ENCODE results near the gene CHST11.

CHST11 gene

GRCh38 chr12:104654665-104655609 lies 198.2 kb downstream of the CHST11 start:
- no peak for DNase-seq (ENCODE audit: low read depth)

- no peak for DNase-seq (ENCODE audit: low read depth)
These were observed 199.6 kb downstream of the CHST11 start for GRCh38 chr12:104656383-104656782.

GRCh38 chr12:104656921-104657320 lies 200.2 kb downstream of the CHST11 start:
- no peak for DNase-seq (ENCODE audit: low read depth)

- DNase-seq (ENCODE audit: low read depth) = no peak
These were observed 201.2 kb downstream of the CHST11 start for GRCh38 chr12:104657726-104658484.

- no peak for DNase-seq (ENCODE audit: low read depth)
These were observed 202.3 kb downstream of the CHST11 start for GRCh38 chr12:104659058-104659457.

- DNase-seq (ENCODE audit: low read depth) = no peak
These were observed 205.5 kb downstream of the CHST11 start for GRCh38 chr12:104662203-104662602.

- DNase-seq (ENCODE audit: low read depth) = no peak
These were observed 206.2 kb downstream of the CHST11 start for GRCh38 chr12:104662908-104663307.

- DNase-seq (ENCODE audit: low read depth) = no peak
These were observed 207.6 kb downstream of the CHST11 start for GRCh38 chr12:104664351-104664750.

GRCh38 chr12:104665296-104665695 lies 208.5 kb downstream of the CHST11 start:
- DNase-seq (ENCODE audit: low read depth) = no peak

- DNase-seq (ENCODE audit: low read depth) = no peak
These were observed 210.4 kb downstream of the CHST11 start for GRCh38 chr12:104667139-104667538.

GRCh38 chr12:104668274-104668718 lies 211.5 kb downstream of the CHST11 start:
- no peak for DNase-seq (ENCODE audit: low read depth)

GRCh38 chr12:104669089-104669721 lies 212.5 kb downstream of the CHST11 start:
- DNase-seq (ENCODE audit: low read depth) = no peak

GRCh38 chr12:104669851-104670337 lies 213.1 kb downstream of the CHST11 start:
- no peak for DNase-seq (ENCODE audit: low read depth)

- no peak for DNase-seq (ENCODE audit: low read depth)
These were observed 214.0 kb downstream of the CHST11 start for GRCh38 chr12:104670439-104671408.

- DNase-seq (ENCODE audit: low read depth) = peak; percentile 95
These were observed 214.8 kb downstream of the CHST11 start for GRCh38 chr12:104671409-104672095.

GRCh38 chr12:104672096-104672445 lies 215.3 kb downstream of the CHST11 start:
- DNase-seq (ENCODE audit: low read depth) = no peak

- DNase-seq (ENCODE audit: low read depth) = peak; percentile 19
These were observed 215.9 kb downstream of the CHST11 start for GRCh38 chr12:104672501-104673265.

- no peak for DNase-seq (ENCODE audit: low read depth)
These were observed 216.5 kb downstream of the CHST11 start for GRCh38 chr12:104673294-104673693.

GRCh38 chr12:104673696-104674482 lies 217.1 kb downstream of the CHST11 start:
- DNase-seq (ENCODE audit: low read depth) = no peak

Data from EH (cell line).